HEK293 (cell line): ENCODE measurements around the gene KHSRP.

Experiments used
- GFI1B ChIP-seq: fragments of 450-650 bp; formaldehyde crosslinking; IDR thresholded peaks from 2 replicates; pipeline ENCODE4 v1.5.1; 2016; ENCODE audit warnings: missing biosample characterization, missing genetic modification characterization
- GLI2 ChIP-seq: fragments of 450-650 bp; formaldehyde crosslinking; IDR thresholded peaks from 2 replicates; pipeline ENCODE4; 2017; ENCODE audit warnings: missing biosample characterization, missing genetic modification characterization, low read depth, borderline replicate concordance
- HOXD13 ChIP-seq: sonication (generic); formaldehyde crosslinking; IDR thresholded peaks from 2 replicates; pipeline ENCODE4 v1.8.0; 2022; ENCODE audit warnings: missing genetic modification reagents, borderline replicate concordance
- REPIN1 ChIP-seq: fragments of 450-650 bp; formaldehyde crosslinking; IDR thresholded peaks from 2 replicates; pipeline ENCODE4 v1.5.1; 2017; ENCODE audit warnings: missing biosample characterization, missing genetic modification characterization, low read depth
- SALL2 ChIP-seq: fragments of 450-650 bp; formaldehyde crosslinking; IDR thresholded peaks from 2 replicates; pipeline ENCODE4 v1.5.0; 2017; ENCODE audit warnings: missing biosample characterization, mild to moderate bottlenecking, missing genetic modification characterization, borderline replicate concordance
- SCRT2 ChIP-seq: fragments of 450-650 bp; formaldehyde crosslinking; IDR thresholded peaks from 2 replicates; pipeline ENCODE4 v1.5.1; 2016; ENCODE audit warnings: missing biosample characterization, missing genetic modification characterization
- SP3 ChIP-seq: fragments of 450-650 bp; formaldehyde crosslinking; IDR thresholded peaks from 2 replicates; pipeline ENCODE4 v1.5.1; 2016; ENCODE audit warnings: missing biosample characterization, missing genetic modification characterization
- TSHZ1 ChIP-seq: fragments of 450-650 bp; formaldehyde crosslinking; IDR thresholded peaks from 2 replicates; pipeline ENCODE4 v1.5.1; 2016; ENCODE audit warnings: missing biosample characterization, missing genetic modification characterization, borderline replicate concordance
- ZBTB10 ChIP-seq: fragments of 450-650 bp; formaldehyde crosslinking; IDR thresholded peaks from 2 replicates; pipeline ENCODE4 v1.5.1; 2016; ENCODE audit warnings: missing biosample characterization, missing genetic modification characterization
- ZBTB20 ChIP-seq: fragments of 450-650 bp; formaldehyde crosslinking; IDR thresholded peaks from 2 replicates; pipeline ENCODE4 v1.5.1; 2016; ENCODE audit warnings: missing biosample characterization, missing genetic modification characterization
- ZFHX2 ChIP-seq: fragments of 450-650 bp; formaldehyde crosslinking; conservative IDR thresholded peaks from 2 replicates; pipeline ENCODE4 v1.5.1; 2016; ENCODE audit warnings: missing biosample characterization, missing genetic modification characterization
- ZNF132 ChIP-seq: fragments of 450-650 bp; formaldehyde crosslinking; IDR thresholded peaks from 2 replicates; pipeline ENCODE4 v1.5.1; 2017; ENCODE audit warnings: missing biosample characterization, missing genetic modification characterization, borderline replicate concordance
- ZNF157 ChIP-seq: fragments of 450-650 bp; formaldehyde crosslinking; IDR thresholded peaks from 2 replicates; pipeline ENCODE4 v1.5.1; 2016; ENCODE audit warnings: missing biosample characterization, missing genetic modification characterization
- ZNF18 ChIP-seq: fragments of 450-650 bp; formaldehyde crosslinking; IDR thresholded peaks from 2 replicates; pipeline ENCODE4 v1.5.1; 2016; ENCODE audit warnings: missing biosample characterization, missing genetic modification characterization
- ZNF2 ChIP-seq: fragments of 450-650 bp; formaldehyde crosslinking; IDR thresholded peaks from 2 replicates; pipeline ENCODE4 v1.5.1; 2016; ENCODE audit warnings: missing biosample characterization, missing genetic modification characterization
- ZNF214 ChIP-seq: fragments of 450-650 bp; formaldehyde crosslinking; IDR thresholded peaks from 2 replicates; pipeline ENCODE4 v1.5.1; 2017; ENCODE audit warnings: missing biosample characterization, mild to moderate bottlenecking, missing genetic modification characterization, borderline replicate concordance
- ZNF350 ChIP-seq: fragments of 450-650 bp; formaldehyde crosslinking; IDR thresholded peaks from 2 replicates; pipeline ENCODE4 v1.5.0; 2017; ENCODE audit warnings: missing biosample characterization, mild to moderate bottlenecking, missing genetic modification characterization
- ZNF433 ChIP-seq: fragments of 450-650 bp; formaldehyde crosslinking; IDR thresholded peaks from 2 replicates; pipeline ENCODE4 v1.5.1; 2016; ENCODE audit warnings: missing biosample characterization, missing genetic modification characterization, low read depth
- ZNF488 ChIP-seq: fragments of 450-650 bp; formaldehyde crosslinking; IDR thresholded peaks from 2 replicates; pipeline ENCODE4 v1.5.1; 2016; ENCODE audit warnings: missing biosample characterization, missing genetic modification characterization
- ZNF513 ChIP-seq: fragments of 450-650 bp; IDR thresholded peaks from 2 replicates; pipeline ENCODE4 v1.5.1; 2018; ENCODE audit warnings: missing biosample characterization, missing genetic modification characterization
- ZNF514 ChIP-seq: fragments of 450-650 bp; formaldehyde crosslinking; IDR thresholded peaks from 2 replicates; pipeline ENCODE4 v1.5.1; 2016; ENCODE audit warnings: missing biosample characterization, missing genetic modification characterization
- ZNF544 ChIP-seq: fragments of 450-650 bp; formaldehyde crosslinking; IDR thresholded peaks from 2 replicates; pipeline ENCODE4 v1.5.0; 2017; ENCODE audit warnings: missing biosample characterization, missing genetic modification characterization
- ZNF585B ChIP-seq: fragments of 450-650 bp; formaldehyde crosslinking; IDR thresholded peaks from 2 replicates; pipeline ENCODE4 v1.5.1; 2016; ENCODE audit warnings: missing biosample characterization, missing genetic modification characterization
- ZNF621 ChIP-seq: fragments of 450-650 bp; formaldehyde crosslinking; IDR thresholded peaks from 2 replicates; pipeline ENCODE4 v1.5.1; 2017; ENCODE audit warnings: missing biosample characterization, missing genetic modification characterization
- ZNF645 ChIP-seq: fragments of 450-650 bp; formaldehyde crosslinking; IDR thresholded peaks from 2 replicates; pipeline ENCODE4; 2016; ENCODE audit warnings: missing biosample characterization, missing genetic modification characterization
- ZNF701 ChIP-seq: fragments of 450-650 bp; formaldehyde crosslinking; IDR thresholded peaks from 2 replicates; pipeline ENCODE4 v1.5.1; 2016; ENCODE audit warnings: missing biosample characterization, missing genetic modification characterization
- ZNF768 ChIP-seq: fragments of 450-650 bp; formaldehyde crosslinking; IDR thresholded peaks from 2 replicates; pipeline ENCODE4 v1.5.1; 2018; ENCODE audit warnings: missing biosample characterization, mild to moderate bottlenecking, missing genetic modification characterization
- ZNF830 ChIP-seq: fragments of 450-650 bp; IDR thresholded peaks from 2 replicates; pipeline ENCODE4 v1.5.0; 2018; ENCODE audit warnings: missing biosample characterization, missing genetic modification characterization, low read depth, mild to moderate bottlenecking, moderate library complexity
- ZSCAN23 ChIP-seq: fragments of 450-650 bp; formaldehyde crosslinking; IDR thresholded peaks from 2 replicates; pipeline ENCODE4 v1.5.1; 2016; ENCODE audit warnings: missing biosample characterization, missing genetic modification characterization

KHSRP gene

GRCh38 chr19:6429419-6430221 lies 5.0 kb upstream of the KHSRP start (continued):
- TF ChIP-seq ZNF645 (tag by site-specific recombination) (no peak), ZNF830 (tag by site-specific recombination) (no peak), ZNF2 (tag by site-specific recombination) (no peak), ZNF585B (no peak), ZFHX2 (tag by site-specific recombination) (peak; percentile 42; the same call in 1 of the 2 replicates), ZNF18 (tag by site-specific recombination) (no peak), ZNF768 (tag by site-specific recombination) (no peak), HOXD13 (CRISPR knock-in tag) (no peak), ZBTB10 (tag by site-specific recombination) (no peak), ZNF701 (tag by site-specific recombination) (no peak), ZNF433 (tag by site-specific recombination) (no peak), ZNF514 (tag by site-specific recombination) (no peak), SALL2 (no peak), ZNF214 (tag by site-specific recombination) (peak; percentile 70; the same call in 1 of the 2 replicates), SP3 (tag by site-specific recombination) (peak; percentile 93), ZNF132 (no peak), TSHZ1 (no peak), ZNF513 (no peak), ZNF544 (no peak), REPIN1 (tag by site-specific recombination) (no peak), ZNF621 (tag by site-specific recombination) (no peak), ZSCAN23 (tag by site-specific recombination) (no peak), ZBTB20 (tag by site-specific recombination) (no peak), GFI1B (tag by site-specific recombination) (no peak), ZNF157 (no peak), SCRT2 (tag by site-specific recombination) (no peak), ZNF488 (tag by site-specific recombination) (no peak), GLI2 (tag by site-specific recombination) (no peak), ZNF350 (tag by site-specific recombination) (no peak)
